HG02759 (cell line): ENCODE results near the gene WASHC3.

Experiments
- ATAC-seq: cut with Tn5 transposase; IDR thresholded peaks from one replicate; pipeline ENCODE4 v1.9.1; 2021; ENCODE audit warnings: mild to moderate bottlenecking, moderate library complexity; ENCODE audit not compliant: unreplicated experiment

The WASHC3 gene

GRCh38 chr12:101982307-101982706, 79.5 kb downstream of the WASHC3 start:
- no peak for ATAC-seq

DNA sequence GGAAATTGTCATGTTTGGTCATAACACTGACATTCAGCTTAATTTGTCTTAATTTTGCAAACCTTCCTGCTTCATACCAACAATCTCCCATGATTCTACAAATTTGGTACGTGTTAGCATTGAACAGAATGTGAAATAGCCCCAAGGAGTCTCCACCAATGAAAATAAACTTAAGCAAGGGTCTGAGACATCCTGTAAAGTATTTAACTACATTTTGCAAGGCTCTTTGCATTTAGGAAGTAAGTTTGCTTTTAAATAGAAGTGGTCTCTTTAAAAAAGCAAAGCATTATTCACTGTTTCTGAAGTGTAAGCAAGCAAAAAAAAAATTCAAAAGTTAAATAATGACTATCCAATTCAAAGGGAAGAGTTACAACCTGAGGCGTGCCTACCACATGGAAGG, 79.9 kb downstream of the WASHC3 start:
- no peak for ATAC-seq

DNA sequence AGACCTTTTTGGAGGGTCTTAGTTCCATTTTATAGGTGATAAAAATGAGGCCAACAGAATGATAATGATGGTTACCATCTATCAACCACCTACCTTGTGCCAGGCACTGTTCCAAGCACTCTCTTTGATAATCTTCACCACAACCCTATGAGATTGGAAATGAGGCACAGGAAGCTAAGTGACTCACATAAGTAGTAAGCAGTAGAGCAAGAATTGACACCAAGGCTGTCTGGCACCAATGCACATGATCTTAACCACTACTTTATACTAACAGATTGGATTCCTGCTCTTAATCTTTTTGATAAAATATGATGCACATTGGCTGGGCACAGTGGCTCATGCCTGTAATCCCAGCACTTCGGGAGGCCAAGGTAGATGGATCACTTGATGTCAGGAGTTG, 93.0 kb downstream of the WASHC3 start:
- no peak for ATAC-seq

- ATAC-seq = no peak
These were observed 94.3 kb downstream of the WASHC3 start for GRCh38 chr12:101967506-101967905.

- no peak for ATAC-seq
These were observed 95.3 kb downstream of the WASHC3 start for GRCh38 chr12:101966496-101966895.

GRCh38 chr12:101963697-101964096, 98.1 kb downstream of the WASHC3 start:
- no peak for ATAC-seq
